ENCODE data around the gene IL4. TPM values are rescaled to one million over a fixed set of nuclear protein-coding genes. Genes with fewer than 3 reads are reported as not detected.
A peak's percentile ranks its signal among the peaks of the same experiment; 100 is the strongest.

IL4 gene
- total and polyA plus RNA-seq, 2 of the 13 experiments (the other 11 are each of a cell fraction or from before 2014, with no cell fraction given): not detected

DNA sequence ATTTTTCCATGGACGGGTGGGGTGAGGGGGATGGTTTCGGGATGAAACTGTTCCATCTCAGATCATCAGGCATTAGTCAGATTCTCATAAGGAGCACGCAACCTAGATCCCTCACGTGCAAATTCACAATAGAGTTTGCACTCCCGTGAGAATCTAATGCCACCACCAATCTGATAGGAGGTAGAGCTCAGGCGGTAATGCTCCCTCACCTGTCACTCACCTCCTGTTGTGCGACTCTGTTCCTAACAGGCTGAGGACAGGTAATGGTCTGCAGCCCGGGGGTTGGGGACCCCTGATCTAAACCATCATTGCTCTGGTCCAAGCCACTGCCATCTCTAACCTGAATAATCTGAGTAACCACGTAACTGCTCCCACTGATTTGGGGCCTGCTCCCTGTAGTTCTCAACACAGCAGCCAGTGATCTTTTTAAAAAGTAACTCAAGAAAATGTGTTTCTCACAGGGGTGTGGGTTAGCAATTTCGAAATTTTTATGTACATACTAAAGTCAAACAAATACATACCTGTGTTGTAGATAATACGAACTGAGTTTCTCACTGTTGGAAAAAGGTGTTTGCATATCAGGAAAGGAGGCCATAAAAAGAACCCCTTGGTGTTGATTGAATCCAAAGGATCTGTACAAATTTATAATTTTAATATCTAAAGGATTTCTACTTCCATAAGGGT is 27.1 kb upstream of the IL4 start:
- WGBS (ENCODE audit: low lambda C conversion rate): 63% methylated on average over 11 of the region's 11 CpGs
- Histone ChIP-seq H2AFZ (ENCODE audit: low read length) (no peak overlapping the region), H3K27me3 (ENCODE audit: control insufficient read depth in 1 of 2, insufficient read depth in 2 of 2, low read length in 2 of 2) (no peaks in the 10 kb centered on the region), H4K20me1 (ENCODE audit: insufficient read depth, low read length) (no peaks in the 10 kb centered on the region), H3K79me2 (ENCODE audit: insufficient read depth, low read length) (no peaks in the 10 kb centered on the region), H3K4me2 (ENCODE audit: low read depth, low read length) (peak overlapping the region; percentile 4; the same call in 1 of the 2 replicates), H3K4me3 (replicated peaks in 1 of 3; ENCODE audit: insufficient read depth in 1 of 3, low read depth in 2 of 3, low read length in 3 of 3) (no peak overlapping the region), H3K9ac (ENCODE audit: insufficient read depth, low read depth, low read length) (no peak overlapping the region), H3K36me3 (replicated peaks in 1 of 2; ENCODE audit: control insufficient read depth in 1 of 2, insufficient read depth in 2 of 2, low read length in 2 of 2) (peaks cover 3 to 11% of the 10 kb centered on the region in 2 experiments), H3K9me3 (ENCODE audit: low read length) (peaks cover 10% of the 10 kb centered on the region; the same call in 1 of the 2 replicates), H3K4me1 (ENCODE audit: insufficient read depth, low read length) (peaks cover 18% of the 10 kb centered on the region), H3K27ac (ENCODE audit: extremely low read length, insufficient read depth, low read length) (no peak overlapping the region)
- ChIA-PET POLR2A (no interaction called here), CTCF (ENCODE audit: low intra/inter-chr PET ratio, low total read pairs) (no interaction called here)
- intact Hi-C loops (cut with micrococcal nuclease; ENCODE audit: unreplicated experiment) (no loop called here), in situ Hi-C loops (cut with HindIII; ENCODE audit: extremely low pct_ligation_motif_present, low pct_unique_long_range_greater_than_20kb) (no loop called here)
- ATAC-seq: peak; percentile 32; the same call in 2 of the 3 replicates
- no peak for DNase-seq (ENCODE audit: low spot score)
- peak; percentile 34 for FAIRE-seq
- no peak for TF ChIP-seq ZNF816 (CRISPR knock-in tag; IDR thresholded peaks at IDR 0.05; ENCODE audit: borderline replicate concordance)
- TF ChIP-seq TARDBP (CRISPR knock-in tag; IDR thresholded peaks at IDR 0.05): no peak
- peak; percentile 38; the same call in 1 of the 2 replicates for TF ChIP-seq KDM2A (CRISPR knock-in tag; IDR thresholded peaks at IDR 0.05; ENCODE audit: borderline replicate concordance, low read depth)
- no peak for TF ChIP-seq MTF2 (CRISPR knock-in tag; IDR thresholded peaks at IDR 0.05; ENCODE audit: borderline replicate concordance)
- no peak for TF ChIP-seq LCORL (IDR thresholded peaks at IDR 0.05)
- no peak for TF ChIP-seq LCORL (CRISPR knock-in tag; IDR thresholded peaks at IDR 0.05)
- no peak for TF ChIP-seq TAF1 (CRISPR knock-in tag; IDR thresholded peaks at IDR 0.05)
- TF ChIP-seq ZNF552 (CRISPR knock-in tag; IDR thresholded peaks at IDR 0.05; ENCODE audit: borderline replicate concordance): no peak
- no TSS peak for BruUV-seq (replicated peaks)

- WGBS (ENCODE audit: low lambda C conversion rate): 0% methylated on average over 2 of the region's 2 CpGs
- CTCF ChIA-PET (ENCODE audit: low intra/inter-chr PET ratio, low total read pairs): no interaction called here
- Histone ChIP-seq H3K79me2 (ENCODE audit: insufficient read depth, low read length) (no peaks in the 10 kb centered on the region), H2AFZ (ENCODE audit: low read length) (no peak overlapping the region), H3K36me3 (replicated peaks in 1 of 2; ENCODE audit: control insufficient read depth in 1 of 2, insufficient read depth in 2 of 2, low read length in 2 of 2) (peaks cover 3 to 7% of the 10 kb centered on the region in 2 experiments), H3K27me3 (ENCODE audit: control insufficient read depth in 1 of 2, insufficient read depth in 2 of 2, low read length in 2 of 2) (no peaks in the 10 kb centered on the region), H3K9me3 (ENCODE audit: low read length) (peaks cover 10% of the 10 kb centered on the region; the same call in 1 of the 2 replicates), H4K20me1 (ENCODE audit: insufficient read depth, low read length) (no peaks in the 10 kb centered on the region), H3K4me2 (ENCODE audit: low read depth, low read length) (peak overlapping the region; percentile 4; the same call in 1 of the 2 replicates), H3K4me1 (ENCODE audit: insufficient read depth, low read length) (peaks cover 18% of the 10 kb centered on the region), H3K9ac (ENCODE audit: insufficient read depth, low read depth, low read length) (no peak overlapping the region), H3K27ac (ENCODE audit: extremely low read length, insufficient read depth, low read length) (no peak overlapping the region), H3K4me3 (replicated peaks in 1 of 3; ENCODE audit: insufficient read depth in 1 of 3, low read depth in 2 of 3, low read length in 3 of 3) (no peak overlapping the region; a peak in 1 of 6 replicates)
- no peak for FAIRE-seq
- no peak for DNase-seq (ENCODE audit: low spot score)
- BruUV-seq (replicated peaks): no TSS peak
- POLR2A ChIA-PET: no interaction called here
- in situ Hi-C loops (cut with HindIII; ENCODE audit: extremely low pct_ligation_motif_present, low pct_unique_long_range_greater_than_20kb) (no loop called here), intact Hi-C loops (cut with micrococcal nuclease; ENCODE audit: unreplicated experiment) (no loop called here)
- peak; percentile 68 for ATAC-seq
- no peak for TF ChIP-seq ZSCAN21 (CRISPR knock-in tag; IDR thresholded peaks at IDR 0.05; ENCODE audit: borderline replicate concordance)
- no peak for TF ChIP-seq LCORL (IDR thresholded peaks at IDR 0.05)
- TF ChIP-seq LCORL (CRISPR knock-in tag; IDR thresholded peaks at IDR 0.05): no peak
- no peak for TF ChIP-seq ZNF775 (CRISPR knock-in tag; IDR thresholded peaks at IDR 0.05; ENCODE audit: borderline replicate concordance)
- TF ChIP-seq, protein P1, sequence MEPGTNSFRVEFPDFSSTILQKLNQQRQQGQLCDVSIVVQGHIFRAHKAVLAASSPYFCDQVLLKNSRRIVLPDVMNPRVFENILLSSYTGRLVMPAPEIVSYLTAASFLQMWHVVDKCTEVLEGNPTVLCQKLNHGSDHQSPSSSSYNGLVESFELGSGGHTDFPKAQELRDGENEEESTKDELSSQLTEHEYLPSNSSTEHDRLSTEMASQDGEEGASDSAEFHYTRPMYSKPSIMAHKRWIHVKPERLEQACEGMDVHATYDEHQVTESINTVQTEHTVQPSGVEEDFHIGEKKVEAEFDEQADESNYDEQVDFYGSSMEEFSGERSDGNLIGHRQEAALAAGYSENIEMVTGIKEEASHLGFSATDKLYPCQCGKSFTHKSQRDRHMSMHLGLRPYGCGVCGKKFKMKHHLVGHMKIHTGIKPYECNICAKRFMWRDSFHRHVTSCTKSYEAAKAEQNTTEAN (CRISPR knock-in tag; conservative IDR thresholded peaks at IDR 0.05): no peak
- TF ChIP-seq JARID2 (CRISPR knock-in tag; IDR thresholded peaks at IDR 0.05; ENCODE audit: insufficient replicate concordance): no peak
- no peak for TF ChIP-seq BATF2 (CRISPR knock-in tag; IDR thresholded peaks at IDR 0.05)
- no peak for TF ChIP-seq CREB3 (CRISPR knock-in tag; IDR thresholded peaks at IDR 0.05)
These were observed 26.3 kb upstream of the IL4 start for GRCh38 chr5:132647473-132647872.

All from HepG2 (cell line).